Stimulated activated CD4-positive, alpha-beta T cell treated with anti-CD3 and anti-CD28 coated beads, TNF-alpha, amount 100 ng/mL, for 1 hour (primary cell): Measurements from ENCODE around the gene RNU5D-1.

Experiments used
- DNase-seq, 3 donors: peaks; one replicate each; pipeline ENCODE4 v3.0.0-alpha.2; 2020; ENCODE audit warnings: low read depth in 3 of 3, low spot score in 1 of 3

RNU5D-1 gene

DNA sequence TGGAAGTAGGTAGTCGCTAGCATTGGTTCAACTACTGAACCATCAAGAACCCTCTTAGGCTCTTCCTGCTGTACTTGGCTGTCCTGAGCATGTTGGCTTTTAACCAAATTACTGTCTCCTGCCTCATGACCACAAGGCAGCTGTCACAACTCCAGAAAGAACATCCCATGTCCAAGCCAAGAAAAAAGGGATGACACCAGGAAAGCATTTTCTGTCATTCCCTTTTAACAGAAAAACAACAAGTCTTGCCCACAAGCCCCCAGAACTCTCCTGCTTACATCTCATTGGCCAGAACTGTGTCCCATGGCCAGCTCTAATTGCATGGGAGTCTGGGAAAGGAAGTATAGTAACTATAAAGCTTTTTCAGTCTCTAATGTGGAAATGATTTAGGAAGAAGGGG, 2.4 kb upstream of the RNU5D-1 start:
- DNase-seq, result no peak

DNA sequence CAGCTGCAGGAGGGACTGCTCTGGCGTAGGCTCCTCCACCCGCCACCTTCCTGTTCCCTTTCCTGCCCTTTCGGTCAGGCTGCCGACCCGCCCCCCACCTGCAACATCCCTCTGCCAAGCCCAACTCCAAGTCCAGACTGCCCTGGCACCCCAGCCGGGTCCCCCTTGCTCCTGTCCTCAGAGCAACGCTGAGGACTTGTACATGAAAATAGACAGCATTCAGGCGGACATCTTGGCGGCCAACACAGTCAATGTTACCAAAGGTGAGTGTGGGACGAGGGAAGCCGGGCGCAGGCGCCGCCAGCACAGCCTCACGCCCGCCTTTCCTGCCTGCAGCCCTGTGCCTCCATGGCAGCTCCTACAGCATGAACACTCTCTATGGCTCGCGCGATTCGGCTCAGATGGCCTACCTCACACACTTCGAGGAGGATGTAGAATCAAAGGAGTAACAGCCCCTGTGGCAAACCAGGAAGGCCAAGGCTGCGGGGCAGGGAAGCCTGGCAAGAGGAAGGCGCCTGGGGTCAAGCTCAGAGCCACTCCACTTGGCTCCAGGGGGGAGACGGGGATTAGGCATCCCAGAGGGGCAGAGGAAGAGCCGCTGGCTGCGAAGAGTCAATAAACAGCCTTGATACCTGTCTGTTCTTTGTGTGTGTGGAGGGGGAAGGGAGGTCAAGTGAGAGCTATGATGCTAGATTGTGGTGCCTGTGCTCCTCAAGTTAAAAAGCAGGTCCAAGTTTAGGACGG, 5.8 kb downstream of the RNU5D-1 start:
- DNase-seq, result no peak

DNA sequence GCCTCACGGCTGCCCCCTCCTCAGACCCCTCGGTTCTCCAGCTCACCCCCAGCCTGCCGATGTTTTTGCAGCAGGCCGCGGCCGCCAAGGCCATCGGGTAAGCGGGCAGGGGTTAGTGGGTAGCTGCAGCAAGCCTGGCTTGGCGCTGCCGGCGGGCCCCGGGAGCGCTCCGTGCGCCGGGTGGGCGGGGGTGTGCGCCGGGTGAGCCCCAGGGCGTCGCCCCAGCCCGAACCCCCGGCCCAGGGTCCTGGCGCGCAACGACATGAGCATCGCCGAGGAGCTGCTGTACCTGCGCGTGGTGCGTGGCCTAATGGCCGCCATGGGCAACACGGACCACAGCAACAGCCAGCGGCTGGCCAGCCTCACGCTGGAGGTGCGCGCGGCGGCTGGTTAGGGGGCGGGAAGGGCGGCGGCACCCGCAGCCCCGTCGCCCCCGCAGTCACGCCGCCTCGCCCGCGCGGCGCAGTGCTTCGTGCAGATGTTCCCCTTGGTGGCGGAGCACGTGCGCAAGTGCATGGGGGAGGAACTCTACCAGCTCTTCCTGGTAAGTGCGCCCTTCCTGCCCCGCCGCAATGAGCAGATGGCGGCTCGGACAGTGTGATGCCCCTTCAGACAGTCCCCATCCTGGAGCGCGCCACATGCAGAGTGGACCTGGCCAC, 6.5 kb downstream of the RNU5D-1 start:
- DNase-seq, result no peak

- DNase-seq, result peak in 1 of 3 donors; percentile 35
These were observed 7.3 kb downstream of the RNU5D-1 start for GRCh38 chr1:44723496-44724295.

DNA sequence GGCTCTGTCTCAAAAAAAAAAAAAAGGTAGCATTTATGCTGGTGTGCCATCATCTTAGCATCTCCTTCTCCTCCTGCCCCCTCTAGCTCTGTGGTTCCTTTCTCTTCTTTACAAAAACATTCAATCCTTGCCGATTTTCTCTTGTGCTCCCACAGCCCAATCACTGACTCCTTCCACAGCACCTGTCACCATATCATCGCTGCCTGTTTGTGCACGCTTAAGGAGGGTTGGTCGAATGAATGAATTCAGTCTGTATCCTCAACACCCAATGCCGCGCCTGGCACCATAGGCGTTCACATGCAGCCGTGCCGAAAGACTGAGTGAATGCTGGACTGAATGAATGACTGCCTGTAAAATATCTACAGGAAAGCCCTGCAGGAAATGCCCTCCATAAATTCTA, 7.9 kb downstream of the RNU5D-1 start:
- DNase-seq, result no peak

DNA sequence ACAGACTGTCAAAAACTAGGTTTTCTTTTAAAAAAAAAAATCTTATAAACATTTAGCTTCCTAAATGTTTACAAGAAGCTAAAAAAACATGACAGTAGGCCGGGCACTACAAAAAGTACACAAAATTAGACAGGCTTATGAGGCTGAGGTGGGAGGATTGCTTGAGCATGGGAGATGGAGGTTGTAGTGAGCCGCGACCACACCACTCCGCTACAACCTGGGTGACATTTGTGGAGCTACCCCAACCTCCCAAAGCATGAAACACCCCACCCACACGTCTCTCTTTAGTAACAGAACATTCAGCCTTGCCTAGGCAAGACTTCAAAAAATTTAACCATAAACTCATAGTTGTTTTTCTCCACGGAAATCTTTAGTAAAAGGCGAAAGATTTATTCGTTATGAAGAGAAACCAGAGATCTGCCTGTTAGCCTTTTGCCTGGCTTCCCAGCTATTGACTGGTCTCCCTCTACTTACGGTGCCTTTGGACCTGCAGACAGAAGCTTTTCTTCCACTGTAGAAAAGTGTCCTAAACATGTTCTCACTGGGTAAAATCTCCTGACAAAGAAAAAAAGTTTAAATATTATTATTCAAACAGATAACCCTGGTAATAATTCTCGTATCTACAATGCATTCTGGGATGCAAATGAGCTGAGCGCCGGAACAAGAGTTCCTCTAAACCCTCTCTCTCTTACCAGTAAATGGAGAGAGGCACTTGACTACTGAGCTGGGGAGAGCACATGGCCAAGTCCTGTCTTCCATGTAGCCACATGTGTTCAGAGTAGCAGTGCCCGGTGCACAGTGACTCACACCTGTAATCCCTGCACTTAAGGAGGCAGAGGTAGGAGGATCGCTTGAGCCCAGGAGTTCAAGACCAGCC, 9.2 kb downstream of the RNU5D-1 start:
- peak; percentile 33 to 53 (median 46) for DNase-seq

- no peak for DNase-seq
These were observed 10.7 kb downstream of the RNU5D-1 start for GRCh38 chr1:44720281-44720680.

DNA sequence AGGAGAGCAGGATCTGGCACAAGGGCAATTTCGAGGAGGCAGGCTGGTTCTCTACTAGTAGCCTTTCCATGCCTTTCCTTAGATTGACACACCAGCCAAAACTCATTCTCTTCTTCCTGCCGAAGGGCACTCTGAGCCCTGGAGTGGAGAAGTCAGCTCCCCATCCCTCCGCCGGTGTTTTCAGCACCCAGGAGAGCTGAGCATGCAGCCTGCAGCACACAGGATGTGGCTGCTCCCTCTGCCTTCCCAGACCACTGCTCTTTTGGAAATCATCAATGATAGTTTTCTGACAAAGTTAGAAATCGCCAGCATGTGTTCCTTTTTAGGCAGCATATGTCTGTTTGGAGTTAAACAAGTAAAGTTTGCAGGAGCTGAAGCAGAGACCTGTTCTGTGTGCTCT, 11.7 kb downstream of the RNU5D-1 start:
- DNase-seq, result no peak

GRCh38 chr1:44718091-44718490, 12.9 kb downstream of the RNU5D-1 start:
- no peak for DNase-seq

- DNase-seq, result no peak
These were observed 13.3 kb downstream of the RNU5D-1 start for GRCh38 chr1:44717653-44718052.

DNA sequence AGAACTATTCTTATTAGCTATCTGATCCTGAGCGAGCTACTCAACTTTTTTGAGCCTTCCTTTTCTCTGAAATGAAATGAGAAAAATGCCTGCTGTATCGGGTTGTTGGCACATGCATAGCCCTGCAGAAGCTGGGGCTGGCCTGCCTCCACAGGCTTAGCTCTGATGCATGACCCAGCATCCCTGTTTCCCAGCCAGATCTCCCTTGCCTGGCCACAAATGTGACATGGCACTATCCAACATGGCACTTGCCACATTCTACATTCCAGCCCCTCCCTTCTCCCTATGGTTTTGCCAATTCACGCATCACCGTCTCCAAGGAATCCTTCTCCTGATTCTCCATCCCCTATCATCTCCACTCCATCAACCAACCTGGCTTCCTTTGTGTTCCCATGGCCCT, 13.8 kb downstream of the RNU5D-1 start:
- DNase-seq, result no peak

DNA sequence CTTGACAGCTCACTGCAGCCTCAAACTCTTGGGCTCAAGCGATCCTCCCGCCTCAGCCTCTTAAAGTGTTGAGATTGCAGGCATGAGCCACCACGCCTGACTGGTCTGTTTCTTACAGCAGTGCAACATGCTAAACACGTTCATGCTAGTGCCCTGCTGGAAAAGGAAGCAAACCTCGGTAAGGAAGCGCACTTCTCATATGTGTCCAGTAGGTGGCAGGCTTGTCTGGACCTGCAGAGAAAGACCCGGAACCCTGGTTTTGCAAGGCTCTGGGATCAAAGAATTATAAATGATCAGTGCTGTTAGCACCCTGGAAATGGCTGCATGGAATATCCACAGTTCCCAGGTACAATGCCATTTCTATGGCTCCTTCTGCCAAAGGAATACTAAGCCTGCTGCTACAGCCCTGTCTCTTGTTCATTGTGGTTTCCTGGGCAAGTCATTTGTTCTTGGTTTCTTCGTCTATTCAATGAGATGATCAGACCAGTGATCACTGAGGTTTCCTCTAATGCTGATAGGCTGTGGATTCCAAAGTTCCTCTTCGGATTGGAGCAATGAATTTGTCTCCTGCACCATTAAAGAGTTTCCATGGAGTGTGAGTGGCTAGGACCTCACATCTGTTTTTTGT, 15.9 kb downstream of the RNU5D-1 start:
- DNase-seq, result peak in 1 of 3 donors; percentile 38

DNA sequence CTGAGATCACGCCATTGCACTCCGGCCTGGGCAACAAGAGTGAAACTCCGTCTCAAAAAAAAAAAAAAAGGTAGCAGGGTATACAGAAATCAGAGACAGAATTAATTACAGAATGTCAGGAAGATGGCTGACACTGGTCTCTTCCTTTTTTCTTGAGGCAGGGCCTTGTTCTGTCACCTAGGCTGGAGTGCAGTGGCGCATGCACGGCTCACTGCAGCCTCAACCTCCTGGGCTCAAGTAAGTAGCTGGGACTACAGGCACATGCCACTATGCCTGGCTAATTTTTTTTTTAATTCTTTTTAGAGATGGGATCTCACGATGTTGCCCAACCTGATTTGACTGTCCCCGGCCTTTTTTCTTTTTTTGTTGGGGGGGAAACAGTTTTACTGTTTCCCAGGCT, 16.4 kb downstream of the RNU5D-1 start:
- no peak for DNase-seq

DNA sequence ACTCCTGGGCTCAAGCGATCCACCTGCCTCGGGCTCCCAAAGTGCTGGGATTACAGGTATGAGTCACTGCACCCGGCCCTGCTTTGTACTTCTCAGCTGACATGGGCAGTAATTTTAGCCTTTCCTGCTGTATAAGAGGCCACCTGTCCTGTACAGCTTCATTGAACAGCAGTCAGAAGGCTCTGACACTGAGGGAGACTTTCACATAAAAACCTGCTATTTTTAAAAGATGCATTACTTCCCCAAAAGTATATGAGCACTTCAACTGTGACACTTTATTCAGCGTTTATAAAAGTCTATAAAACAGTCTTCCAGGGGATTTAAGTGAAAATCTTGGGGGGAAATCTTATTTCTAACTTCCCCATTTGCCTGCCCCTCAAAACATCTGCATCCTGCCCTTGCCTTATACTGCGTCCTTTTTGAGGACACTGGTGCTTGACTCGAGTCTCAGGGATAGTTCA, 17.6 kb downstream of the RNU5D-1 start:
- DNase-seq, result no peak

- no peak for DNase-seq
These were observed 22.8 kb downstream of the RNU5D-1 start for GRCh38 chr1:44707959-44708831.

- DNase-seq, result no peak
These were observed 23.7 kb downstream of the RNU5D-1 start for GRCh38 chr1:44707112-44707881.

- no peak for DNase-seq
These were observed 25.0 kb downstream of the RNU5D-1 start for GRCh38 chr1:44705938-44706337.

GRCh38 chr1:44705470-44705869, 25.5 kb downstream of the RNU5D-1 start:
- DNase-seq, result no peak

GRCh38 chr1:44701141-44701573, 29.8 kb downstream of the RNU5D-1 start:
- no peak for DNase-seq
